Neural crest cell (in vitro differentiated cells): ENCODE measurements around the gene CFAP61. TPM values are rescaled to one million over a fixed set of nuclear protein-coding genes. Genes with fewer than 3 reads are reported as not detected.

Experiments
- DNase-seq: peaks from one replicate; pipeline ENCODE4 v3.0.0; 2021; ENCODE audit warnings: low read depth, mixed read lengths, low spot score
- H3K27ac Mint-ChIP-seq: one replicate; pipeline ENCODE4 v1.8.0; 2021; ENCODE audit warnings: mild to moderate bottlenecking, mixed read lengths; ENCODE audit not compliant: unreplicated experiment
- H3K27me3 Mint-ChIP-seq: 2 replicates; pipeline ENCODE4 v1.8.0; 2021; ENCODE audit warnings: low read depth, mild to moderate bottlenecking, mixed read lengths
- H3K36me3 Mint-ChIP-seq: 2 replicates; pipeline ENCODE4 v1.8.0; 2021; ENCODE audit warnings: low read depth, mild to moderate bottlenecking, mixed read lengths
- H3K4me1 Mint-ChIP-seq: 2 replicates; pipeline ENCODE4 v1.8.0; 2021; ENCODE audit warnings: mixed read lengths
- H3K4me3 Mint-ChIP-seq: one replicate; pipeline ENCODE4 v1.8.0; 2021; ENCODE audit warnings: mild to moderate bottlenecking, mixed read lengths
- H3K9me3 Mint-ChIP-seq: 2 replicates; pipeline ENCODE4 v1.8.0; 2021; ENCODE audit warnings: mixed read lengths
- total RNA-seq: library from RNA; stranded (reverse); gene quantifications from 2 replicates; pipeline ENCODE4 v1.2.1, GENCODE V29; 2021
- TF ChIP-seq, protein P1 (sequence below): fragments of 200-600 bp; sonication (generic); conservative IDR thresholded peaks from 2 replicates; pipeline ENCODE4 v1.5.0; 2021; ENCODE audit warnings: antibody characterized with exemption, mild to moderate bottlenecking

CFAP61 gene
- total RNA-seq, 1 donor from 2014 or later = 1.9 TPM

DNA sequence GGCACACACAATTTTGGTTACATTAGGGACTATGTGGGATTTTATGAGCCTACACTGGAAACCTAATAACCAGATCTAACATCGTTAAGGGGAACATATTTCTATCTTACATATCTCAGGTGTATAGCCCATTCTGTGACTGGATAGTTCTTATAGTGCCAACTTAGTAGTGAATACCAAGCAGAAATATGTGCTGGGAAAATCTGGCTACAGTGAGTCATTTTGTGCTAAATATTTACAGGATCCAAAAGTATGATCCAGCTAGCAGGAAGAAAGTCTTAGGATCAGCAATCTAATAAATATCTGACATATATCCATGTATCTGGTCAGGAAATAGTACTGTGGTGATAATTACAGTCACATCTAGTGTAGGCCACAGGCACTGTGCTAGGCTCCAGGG lies 221.0 kb downstream of the CFAP61 start:
- Mint-ChIP-seq H3K4me3 (no peak overlapping the region), H3K4me1 (peaks cover 24% of the 10 kb centered on the region), H3K9me3 (no peaks in the 10 kb centered on the region), H3K36me3 (no peaks in the 10 kb centered on the region), H3K27me3 (no peaks in the 10 kb centered on the region), H3K27ac (no peak overlapping the region)
- no peak for DNase-seq
- TF ChIP-seq, protein P1, sequence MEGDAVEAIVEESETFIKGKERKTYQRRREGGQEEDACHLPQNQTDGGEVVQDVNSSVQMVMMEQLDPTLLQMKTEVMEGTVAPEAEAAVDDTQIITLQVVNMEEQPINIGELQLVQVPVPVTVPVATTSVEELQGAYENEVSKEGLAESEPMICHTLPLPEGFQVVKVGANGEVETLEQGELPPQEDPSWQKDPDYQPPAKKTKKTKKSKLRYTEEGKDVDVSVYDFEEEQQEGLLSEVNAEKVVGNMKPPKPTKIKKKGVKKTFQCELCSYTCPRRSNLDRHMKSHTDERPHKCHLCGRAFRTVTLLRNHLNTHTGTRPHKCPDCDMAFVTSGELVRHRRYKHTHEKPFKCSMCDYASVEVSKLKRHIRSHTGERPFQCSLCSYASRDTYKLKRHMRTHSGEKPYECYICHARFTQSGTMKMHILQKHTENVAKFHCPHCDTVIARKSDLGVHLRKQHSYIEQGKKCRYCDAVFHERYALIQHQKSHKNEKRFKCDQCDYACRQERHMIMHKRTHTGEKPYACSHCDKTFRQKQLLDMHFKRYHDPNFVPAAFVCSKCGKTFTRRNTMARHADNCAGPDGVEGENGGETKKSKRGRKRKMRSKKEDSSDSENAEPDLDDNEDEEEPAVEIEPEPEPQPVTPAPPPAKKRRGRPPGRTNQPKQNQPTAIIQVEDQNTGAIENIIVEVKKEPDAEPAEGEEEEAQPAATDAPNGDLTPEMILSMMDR = no peak

DNA sequence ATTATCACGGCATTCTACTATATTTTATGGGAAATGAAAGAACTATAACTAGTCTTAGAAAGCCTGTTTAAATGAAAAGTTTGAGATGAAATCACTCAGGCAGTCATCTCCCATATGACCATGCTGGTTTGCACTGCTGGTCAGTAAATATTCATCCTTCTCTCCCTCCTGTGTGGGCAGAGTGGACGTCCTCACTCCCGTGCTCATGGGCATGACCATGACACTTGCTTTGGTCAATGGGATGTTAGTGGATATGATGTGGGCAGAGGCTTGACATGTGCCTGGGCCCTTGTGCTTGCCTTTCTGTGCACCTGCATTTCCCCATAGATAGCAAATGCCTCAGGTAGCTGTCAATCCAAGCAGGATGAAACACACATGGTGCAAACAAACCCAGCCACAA lies 222.5 kb downstream of the CFAP61 start:
- Mint-ChIP-seq H3K9me3 (no peaks in the 10 kb centered on the region), H3K4me1 (peaks cover 24% of the 10 kb centered on the region), H3K27me3 (no peaks in the 10 kb centered on the region), H3K36me3 (no peaks in the 10 kb centered on the region), H3K27ac (no peak overlapping the region), H3K4me3 (no peak overlapping the region)
- TF ChIP-seq, protein P1 = no peak
- DNase-seq = no peak

- Mint-ChIP-seq H3K9me3 (no peaks in the 10 kb centered on the region), H3K4me1 (peaks cover 24% of the 10 kb centered on the region), H3K36me3 (no peaks in the 10 kb centered on the region), H3K4me3 (no peak overlapping the region), H3K27me3 (no peaks in the 10 kb centered on the region), H3K27ac (no peak overlapping the region)
- no peak for DNase-seq
- TF ChIP-seq, protein P1 = no peak
These were observed 223.3 kb downstream of the CFAP61 start for GRCh38 chr20:20275636-20276035.

- Mint-ChIP-seq H3K9me3 (no peaks in the 10 kb centered on the region), H3K4me3 (no peak overlapping the region), H3K27ac (no peak overlapping the region), H3K36me3 (no peaks in the 10 kb centered on the region), H3K4me1 (peaks cover 24% of the 10 kb centered on the region), H3K27me3 (no peaks in the 10 kb centered on the region)
- TF ChIP-seq, protein P1 = no peak
- DNase-seq = no peak
These were observed 224.6 kb downstream of the CFAP61 start for GRCh38 chr20:20276811-20277530.

DNA sequence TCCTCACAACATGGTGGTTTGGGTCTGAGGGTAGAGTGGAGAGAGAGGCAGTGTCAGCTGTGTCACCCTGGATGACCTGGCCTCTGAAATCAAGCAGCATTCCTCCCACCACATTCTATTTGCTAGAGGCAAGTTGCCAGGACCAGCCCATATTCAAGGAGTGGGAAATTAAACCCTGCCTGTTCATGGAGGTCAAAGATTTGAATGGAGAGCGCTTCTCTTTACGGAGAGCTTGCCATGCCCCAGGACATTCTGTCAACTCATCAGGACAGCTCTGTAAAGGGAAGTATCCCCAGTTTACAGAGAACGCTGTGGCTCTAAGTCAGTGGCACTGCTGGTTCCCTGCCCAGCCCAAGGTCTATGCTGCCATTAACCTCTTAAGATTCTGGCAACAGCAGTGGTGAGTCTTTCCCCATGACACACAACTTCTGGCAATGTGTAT lies 225.6 kb downstream of the CFAP61 start:
- H3K9me3 Mint-ChIP-seq = no peaks in the 10 kb centered on the region

More for the DNA sequence above, 225.6 kb downstream of the CFAP61 start:
- DNase-seq = no peak
- H3K4me1 Mint-ChIP-seq = peaks cover 24% of the 10 kb centered on the region
- H3K27me3 Mint-ChIP-seq = no peaks in the 10 kb centered on the region
- H3K27ac Mint-ChIP-seq = no peak overlapping the region
- no peaks in the 10 kb centered on the region for H3K36me3 Mint-ChIP-seq
- TF ChIP-seq, protein P1 = no peak
- H3K4me3 Mint-ChIP-seq = no peak overlapping the region
